Lung (tissue), 12 donors: ENCODE results near the gene APBA2. TPM values are rescaled to one million over a fixed set of nuclear protein-coding genes. Genes with fewer than 3 reads are reported as not detected.

Experiments used
- ATAC-seq: fragments of 200-7000 bp; cut with Tn5 transposase; one replicate; pipeline ENCODE4 v1.9.1; 2020; ENCODE audit warnings: moderate number of reproducible peaks; ENCODE audit not compliant: insufficient read depth, low FRiP score
- DNase-seq, 3 donors: peaks; one replicate each; pipeline ENCODE4 v3.0.0-alpha.2; 2013 to 2017
- H3K27ac ChIP-seq, 2 donors: one replicate each; pipeline ENCODE4 v1.5.1; 2013; ENCODE audit warnings: mild to moderate bottlenecking in 2 of 2, moderate library complexity in 2 of 2, control low read depth in 1 of 2, inconsistent platforms in 1 of 2, low read depth in 1 of 2, low read length in 1 of 2
- H3K27me3 ChIP-seq, 3 donors: one replicate each; pipeline ENCODE4 v1.5.1; 2013; ENCODE audit warnings: low read length in 2 of 3; ENCODE audit not compliant: control insufficient read depth in 3 of 3, insufficient read depth in 3 of 3
- H3K36me3 ChIP-seq, 4 donors: one replicate each; pipeline ENCODE4 v1.5.1; 2013; ENCODE audit warnings: low read length in 4 of 4, mild to moderate bottlenecking in 1 of 4, moderate library complexity in 1 of 4; ENCODE audit not compliant: control insufficient read depth in 4 of 4, insufficient read depth in 4 of 4
- H3K4me1 ChIP-seq, 5 donors: one replicate each; pipeline ENCODE4 v1.5.1; 2013; ENCODE audit warnings: low read length in 5 of 5, mild to moderate bottlenecking in 2 of 5, moderate library complexity in 1 of 5; ENCODE audit not compliant: control insufficient read depth in 5 of 5, insufficient read depth in 5 of 5
- H3K4me3 ChIP-seq: one replicate; pipeline ENCODE4 v1.5.1; 2013; ENCODE audit warnings: mild to moderate bottlenecking, control low read depth, moderate library complexity
- H3K9ac ChIP-seq, 2 donors: one replicate each; pipeline ENCODE4 v1.5.1; 2013; ENCODE audit warnings: low read length in 2 of 2, control low read depth in 1 of 2; ENCODE audit not compliant: insufficient read depth in 1 of 2
- H3K9me3 ChIP-seq, 4 donors: one replicate each; pipeline ENCODE4 v1.5.1; 2013; ENCODE audit warnings: low read length in 3 of 4, mild to moderate bottlenecking in 1 of 4, moderate library complexity in 1 of 4; ENCODE audit not compliant: control insufficient read depth in 4 of 4, insufficient read depth in 3 of 4
- WGBS, 2 donors: extraction: QIAGEN DNeasy Blood & Tissue Kit; methylation state at CpG; one replicate each; pipeline ENCODE4 v1.1.7; 2013; 5-methylcytosine and 5-hydroxymethylcytosine counted together
- polyA plus RNA-seq, 2 donors: library from polyadenylated mRNA; stranded (reverse); fragments of 200-250 nt; gene quantifications; one replicate each; pipeline ENCODE4 v1.2.1, GENCODE V29; 2013
- total RNA-seq, 2 donors: library from RNA; depleted of rRNA in 1 of 2; stranded (reverse); fragments of >200 nt in 1 of 2; gene quantifications; one replicate each; pipeline ENCODE4 v1.2.1, GENCODE V29; 2014 to 2021
- TF ChIP-seq, protein P1 (sequence below): IDR thresholded peaks from 2 replicates; pipeline ENCODE4 v1.5.1; 2012; ENCODE audit warnings: mild to moderate bottlenecking; ENCODE audit errors: control extremely low read depth, extremely low read depth
- donor health status: control.
- donor health status: control.
- donor health status: Bipolar disorder and iron deficiency.
- donor health status: healthy.
- donor health status: DM: yes; HTN: yes; CAD: no.

Gene APBA2
- total and polyA plus RNA-seq, 4 donors, result 1.6 to 18.3 (median 4.5) TPM

GRCh38 chr15:28919679-28920655, 34.2 kb downstream of the APBA2 start:
- H3K9ac ChIP-seq, result no peak overlapping the region
- H3K9me3 ChIP-seq, result no peaks in the 10 kb centered on the region
- ATAC-seq (no peak), DNase-seq (no peak)
- 83 to 93% methylated on average over 13 of the region's 13 CpGs for WGBS, 2 donors
- TF ChIP-seq, protein P1, sequence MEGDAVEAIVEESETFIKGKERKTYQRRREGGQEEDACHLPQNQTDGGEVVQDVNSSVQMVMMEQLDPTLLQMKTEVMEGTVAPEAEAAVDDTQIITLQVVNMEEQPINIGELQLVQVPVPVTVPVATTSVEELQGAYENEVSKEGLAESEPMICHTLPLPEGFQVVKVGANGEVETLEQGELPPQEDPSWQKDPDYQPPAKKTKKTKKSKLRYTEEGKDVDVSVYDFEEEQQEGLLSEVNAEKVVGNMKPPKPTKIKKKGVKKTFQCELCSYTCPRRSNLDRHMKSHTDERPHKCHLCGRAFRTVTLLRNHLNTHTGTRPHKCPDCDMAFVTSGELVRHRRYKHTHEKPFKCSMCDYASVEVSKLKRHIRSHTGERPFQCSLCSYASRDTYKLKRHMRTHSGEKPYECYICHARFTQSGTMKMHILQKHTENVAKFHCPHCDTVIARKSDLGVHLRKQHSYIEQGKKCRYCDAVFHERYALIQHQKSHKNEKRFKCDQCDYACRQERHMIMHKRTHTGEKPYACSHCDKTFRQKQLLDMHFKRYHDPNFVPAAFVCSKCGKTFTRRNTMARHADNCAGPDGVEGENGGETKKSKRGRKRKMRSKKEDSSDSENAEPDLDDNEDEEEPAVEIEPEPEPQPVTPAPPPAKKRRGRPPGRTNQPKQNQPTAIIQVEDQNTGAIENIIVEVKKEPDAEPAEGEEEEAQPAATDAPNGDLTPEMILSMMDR, result no peak
- no peak overlapping the region for H3K27ac ChIP-seq
- H3K4me3 ChIP-seq, result no peak overlapping the region
- peaks cover 0 to 4% (median 2%) of the 10 kb centered on the region in 4 donors for H3K36me3 ChIP-seq
- no peaks in the 10 kb centered on the region for H3K4me1 ChIP-seq
- H3K27me3 ChIP-seq, result no peaks in the 10 kb centered on the region

DNA sequence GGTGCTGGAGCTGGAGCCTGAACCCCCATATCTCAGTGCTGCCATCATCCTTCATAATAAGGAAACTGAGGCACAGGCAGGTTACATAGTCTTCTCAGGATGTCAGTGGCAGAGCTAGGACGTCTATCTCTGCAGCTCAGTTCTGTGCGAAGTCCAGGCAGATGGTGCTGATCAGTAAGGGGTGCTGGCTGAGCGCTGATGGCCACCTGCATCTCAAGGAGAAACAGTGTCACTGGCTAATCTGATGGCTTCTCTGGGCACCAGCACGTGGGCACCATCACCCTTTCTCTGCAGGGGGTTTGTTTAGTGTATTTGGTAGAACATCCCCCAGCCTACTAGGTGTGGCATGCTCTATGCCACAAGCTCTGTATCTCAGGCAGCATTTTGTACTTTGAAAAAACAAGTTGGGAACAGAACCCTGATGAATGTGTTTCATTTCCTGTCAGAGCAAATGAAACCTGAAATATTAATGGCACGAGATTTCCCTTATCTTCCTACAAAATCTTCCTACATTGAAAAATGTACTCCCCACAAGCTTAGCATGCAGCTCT, 35.1 kb downstream of the APBA2 start:
- Histone ChIP-seq H3K36me3 (peaks cover 0 to 4% (median 2%) of the 10 kb centered on the region in 4 donors), H3K27me3 (no peaks in the 10 kb centered on the region), H3K4me1 (no peaks in the 10 kb centered on the region), H3K9ac (no peak overlapping the region), H3K9me3 (no peaks in the 10 kb centered on the region), H3K27ac (no peak overlapping the region), H3K4me3 (no peak overlapping the region)
- no peak for DNase-seq
- TF ChIP-seq, protein P1, result no peak
- ATAC-seq, result no peak
- 65 to 75% methylated on average over 5 of the region's 5 CpGs for WGBS, 2 donors

GRCh38 chr15:28921336-28921735, 35.6 kb downstream of the APBA2 start:
- WGBS, 2 donors, result 80 to 82% methylated on average over 10 of the region's 10 CpGs
- TF ChIP-seq, protein P1, result no peak
- no peak overlapping the region for H3K4me3 ChIP-seq

More at GRCh38 chr15:28921336-28921735, 35.6 kb downstream of the APBA2 start:
- no peak overlapping the region for H3K9ac ChIP-seq
- H3K27ac ChIP-seq, result no peak overlapping the region
- peaks cover 0 to 4% (median 2%) of the 10 kb centered on the region in 4 donors for H3K36me3 ChIP-seq
- no peaks in the 10 kb centered on the region for H3K27me3 ChIP-seq
- no peak for ATAC-seq
- DNase-seq, result no peak
- H3K4me1 ChIP-seq, result no peaks in the 10 kb centered on the region
- H3K9me3 ChIP-seq, result no peaks in the 10 kb centered on the region
